RCC 7860 (cell line): ENCODE measurements around the gene HLA-DPA1.
"Not testable (repeated sequence)": the region's sequence is repeated elsewhere in the genome, so short reads cannot be mapped to it uniquely, and the experiment has no call there.

Experiments used
- DNase-seq: peaks from one replicate; pipeline ENCODE4 v3.0.0-alpha.2; 2015; ENCODE audit warnings: low spot score
- FAIRE-seq: peaks from 2 replicates; lab custom pipeline; 2012; peaks lifted over from hg19 to GRCh38; lab: Jason Lieb, UNC

The HLA-DPA1 gene

GRCh38 chr6:33073431-33073871 lies at the start of gene HLA-DPA1:
Gene HLA-DPA1, minus strand, starts transcription at chr6:33073649.
- DNase-seq (no peak), FAIRE-seq (no peak)

GRCh38 chr6:33123181-33123580 lies 49.7 kb upstream of the HLA-DPA1 start:
- no peak for DNase-seq
- FAIRE-seq = no peak

GRCh38 chr6:33120001-33120400 lies 46.6 kb upstream of the HLA-DPA1 start:
- FAIRE-seq = no peak
- no peak for DNase-seq

- FAIRE-seq = peak; percentile 84
- DNase-seq = peak; percentile 45
These were observed 45.2 kb upstream of the HLA-DPA1 start for GRCh38 chr6:33118525-33119123.

GRCh38 chr6:33117811-33118277 lies 44.4 kb upstream of the HLA-DPA1 start:
- DNase-seq (no peak), FAIRE-seq (no peak)

- FAIRE-seq = no peak
These were observed 43.6 kb upstream of the HLA-DPA1 start for GRCh38 chr6:33116841-33117711.

GRCh38 chr6:33116417-33116816 lies 43.0 kb upstream of the HLA-DPA1 start:
- DNase-seq (no peak), FAIRE-seq (no peak)

More at GRCh38 chr6:33116841-33117711, 43.6 kb upstream of the HLA-DPA1 start:
- DNase-seq = no peak

GRCh38 chr6:33114406-33114805 lies 41.0 kb upstream of the HLA-DPA1 start:
- FAIRE-seq = no peak
- no peak for DNase-seq

GRCh38 chr6:33113755-33114154 lies 40.3 kb upstream of the HLA-DPA1 start:
- FAIRE-seq (no peak), DNase-seq (no peak)

- no peak for DNase-seq
- no peak for FAIRE-seq
These were observed 38.7 kb upstream of the HLA-DPA1 start for GRCh38 chr6:33112148-33112547.

GRCh38 chr6:33108307-33108706 lies 34.9 kb upstream of the HLA-DPA1 start:
- no peak for FAIRE-seq

GRCh38 chr6:33107641-33108040 lies 34.2 kb upstream of the HLA-DPA1 start:
- DNase-seq (no peak), FAIRE-seq (no peak)

More at GRCh38 chr6:33108307-33108706, 34.9 kb upstream of the HLA-DPA1 start:
- no peak for DNase-seq

GRCh38 chr6:33105916-33106871 lies 32.7 kb upstream of the HLA-DPA1 start:
- no peak for FAIRE-seq
- DNase-seq = no peak

- DNase-seq (no peak), FAIRE-seq (no peak)
These were observed 31.9 kb upstream of the HLA-DPA1 start for GRCh38 chr6:33105386-33105785.

- DNase-seq (no peak), FAIRE-seq (no peak)
These were observed 31.4 kb upstream of the HLA-DPA1 start for GRCh38 chr6:33104887-33105286.

- FAIRE-seq (no peak), DNase-seq (no peak)
These were observed 30.3 kb upstream of the HLA-DPA1 start for GRCh38 chr6:33103776-33104175.

GRCh38 chr6:33101121-33101737 lies 27.8 kb upstream of the HLA-DPA1 start:
- FAIRE-seq, DNase-seq: not testable (repeated sequence)

- FAIRE-seq (no peak), DNase-seq (no peak)
These were observed 22.2 kb upstream of the HLA-DPA1 start for GRCh38 chr6:33095681-33096080.

GRCh38 chr6:33093855-33094254 lies 20.4 kb upstream of the HLA-DPA1 start:
- DNase-seq (no peak), FAIRE-seq (no peak)

GRCh38 chr6:33092385-33092784 lies 18.9 kb upstream of the HLA-DPA1 start:
- no peak for FAIRE-seq
- DNase-seq = no peak
